ENCODE results near the gene AMBRA1. TPM values are rescaled to one million over a fixed set of nuclear protein-coding genes. Genes with fewer than 3 reads are reported as not detected.

The AMBRA1 gene
- total RNA-seq, 4 donors from 2014 or later: 20.0 to 28.9 (median 26.0) TPM

DNA sequence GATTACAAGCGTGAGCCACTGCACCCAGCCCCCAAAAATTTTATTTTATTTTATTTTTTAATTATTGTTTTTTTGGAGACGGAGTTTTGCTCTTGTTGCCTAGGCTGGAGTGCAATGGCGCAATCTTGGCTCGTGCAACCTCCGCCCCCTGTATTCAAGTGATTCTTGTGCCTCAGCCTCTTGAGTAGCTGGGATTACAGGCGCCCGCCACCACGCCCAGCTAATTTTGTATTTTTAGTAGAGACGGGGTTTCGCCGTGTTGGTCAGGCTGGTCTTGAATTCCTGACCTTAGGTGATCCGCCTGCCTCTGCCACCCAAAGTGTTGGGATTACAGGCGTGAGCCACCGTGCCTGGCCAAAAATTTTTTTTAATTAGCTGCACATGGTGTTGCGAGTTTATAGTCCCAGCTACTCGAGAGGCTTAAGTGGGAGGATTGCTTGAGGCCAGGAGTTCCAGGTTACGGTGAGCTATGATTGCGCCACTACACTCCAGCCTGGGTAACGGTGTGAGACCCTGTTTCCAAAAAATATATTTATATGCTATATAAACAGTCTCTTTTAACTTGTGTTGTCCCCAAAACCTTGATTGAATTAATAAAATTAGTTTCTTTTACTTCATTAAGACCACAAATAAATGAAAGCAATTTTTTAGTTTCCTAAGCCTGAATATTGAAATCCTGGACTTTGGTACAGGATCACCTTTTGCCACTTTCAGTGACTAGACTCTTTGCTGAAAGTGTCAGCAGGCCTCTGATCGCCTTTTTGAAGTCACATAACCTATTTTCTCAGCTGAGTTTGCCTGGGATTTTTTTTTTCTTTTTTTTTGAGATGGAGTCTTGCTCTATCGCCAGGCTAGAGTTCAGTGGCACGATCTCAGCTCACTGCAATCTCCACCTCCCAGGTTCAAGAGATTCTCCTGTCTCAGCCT, 39.7 kb upstream of the AMBRA1 start:
- H3K4me3 ChIP-seq: no peak overlapping the region
- DNase-seq (ENCODE audit: extremely low spot score): no peak
- H3K9me3 ChIP-seq: no peaks in the 10 kb centered on the region
- no peak overlapping the region for H3K27ac ChIP-seq (replicated peaks in 1 of 4)
- 94% methylated on average over 22 of the region's 22 CpGs for WGBS
- peaks cover 23 to 75% (median 56%) of the 10 kb centered on the region in 4 donors for H3K36me3 ChIP-seq
- intact Hi-C loops (cut with DNase I): no loop called here
- peaks cover 0 to 4% (median 0%) of the 10 kb centered on the region in 4 donors for H3K4me1 ChIP-seq
- no peaks in the 10 kb centered on the region for H3K27me3 ChIP-seq
- TF ChIP-seq, protein P1, sequence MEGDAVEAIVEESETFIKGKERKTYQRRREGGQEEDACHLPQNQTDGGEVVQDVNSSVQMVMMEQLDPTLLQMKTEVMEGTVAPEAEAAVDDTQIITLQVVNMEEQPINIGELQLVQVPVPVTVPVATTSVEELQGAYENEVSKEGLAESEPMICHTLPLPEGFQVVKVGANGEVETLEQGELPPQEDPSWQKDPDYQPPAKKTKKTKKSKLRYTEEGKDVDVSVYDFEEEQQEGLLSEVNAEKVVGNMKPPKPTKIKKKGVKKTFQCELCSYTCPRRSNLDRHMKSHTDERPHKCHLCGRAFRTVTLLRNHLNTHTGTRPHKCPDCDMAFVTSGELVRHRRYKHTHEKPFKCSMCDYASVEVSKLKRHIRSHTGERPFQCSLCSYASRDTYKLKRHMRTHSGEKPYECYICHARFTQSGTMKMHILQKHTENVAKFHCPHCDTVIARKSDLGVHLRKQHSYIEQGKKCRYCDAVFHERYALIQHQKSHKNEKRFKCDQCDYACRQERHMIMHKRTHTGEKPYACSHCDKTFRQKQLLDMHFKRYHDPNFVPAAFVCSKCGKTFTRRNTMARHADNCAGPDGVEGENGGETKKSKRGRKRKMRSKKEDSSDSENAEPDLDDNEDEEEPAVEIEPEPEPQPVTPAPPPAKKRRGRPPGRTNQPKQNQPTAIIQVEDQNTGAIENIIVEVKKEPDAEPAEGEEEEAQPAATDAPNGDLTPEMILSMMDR (IDR thresholded peaks at IDR 0.05): no peak
- TF ChIP-seq POLR2A (IDR thresholded peaks at IDR 0.05; ENCODE audit: low read depth) (no peak), POLR2AphosphoS5 (IDR thresholded peaks at IDR 0.05) (no peak), EP300 (IDR thresholded peaks at IDR 0.05) (no peak)

DNA sequence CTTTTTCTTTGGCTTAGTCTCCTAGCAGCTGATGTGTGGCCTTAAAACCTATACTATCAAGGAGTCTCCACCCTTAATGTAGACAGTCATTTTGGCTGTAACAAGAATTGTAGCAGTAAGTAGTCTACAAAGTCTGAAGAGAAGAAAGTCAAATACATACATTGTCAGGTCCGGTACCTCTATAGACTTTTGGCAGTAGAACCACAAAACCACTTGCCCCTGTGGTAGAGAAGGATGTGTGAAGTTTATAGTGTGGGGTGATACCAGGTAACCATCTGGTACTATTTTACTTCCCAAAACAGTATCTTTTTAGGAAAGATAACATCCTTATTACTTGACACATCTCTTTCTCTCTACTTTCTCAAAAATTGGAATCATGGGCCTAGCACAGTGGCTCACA, 38.7 kb upstream of the AMBRA1 start:
- Histone ChIP-seq H3K36me3 (peaks cover 20 to 75% (median 60%) of the 10 kb centered on the region in 4 donors), H3K4me1 (peaks cover 0 to 4% (median 0%) of the 10 kb centered on the region in 4 donors)
- WGBS: 95% methylated on average over 1 of the region's 1 CpG

DNA sequence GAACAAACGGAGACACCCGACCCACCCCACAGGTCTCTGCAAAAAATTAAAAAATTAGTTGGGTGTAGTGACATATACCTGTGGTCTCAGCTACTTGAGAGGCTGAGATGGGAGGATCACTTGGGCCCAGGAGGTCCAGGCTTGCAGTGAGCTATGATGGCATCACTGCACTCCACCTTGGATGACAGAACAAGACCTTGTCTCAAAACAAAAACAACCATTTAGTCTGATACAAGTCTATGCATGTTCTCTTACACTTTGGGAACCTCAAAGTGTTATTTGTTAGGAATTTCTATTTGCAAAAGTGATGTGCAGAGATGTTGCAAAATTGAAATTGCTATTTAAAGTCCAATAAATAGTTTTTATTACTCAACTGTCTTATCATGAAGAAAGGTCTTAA, 37.9 kb upstream of the AMBRA1 start:
- no peaks in the 10 kb centered on the region for H3K9me3 ChIP-seq
- no peak for TF ChIP-seq POLR2AphosphoS5 (IDR thresholded peaks at IDR 0.05)
- no peak for TF ChIP-seq POLR2A (IDR thresholded peaks at IDR 0.05; ENCODE audit: low read depth)
- TF ChIP-seq, protein P1 (IDR thresholded peaks at IDR 0.05): no peak
- TF ChIP-seq EP300 (IDR thresholded peaks at IDR 0.05): no peak
- intact Hi-C loops (cut with DNase I): no loop called here
- H3K4me1 ChIP-seq: peaks cover 0 to 4% (median 0%) of the 10 kb centered on the region in 4 donors
- no peaks in the 10 kb centered on the region for H3K27me3 ChIP-seq
- no peak for DNase-seq (ENCODE audit: extremely low spot score)
- no peak overlapping the region for H3K4me3 ChIP-seq
- peaks cover 20 to 78% (median 65%) of the 10 kb centered on the region in 4 donors for H3K36me3 ChIP-seq
- H3K27ac ChIP-seq (replicated peaks in 1 of 4): no peak overlapping the region
- WGBS: 100% methylated on average over 2 of the region's 2 CpGs

More for the DNA sequence above, 38.7 kb upstream of the AMBRA1 start:
- Histone ChIP-seq H3K9me3 (no peaks in the 10 kb centered on the region), H3K27me3 (no peaks in the 10 kb centered on the region), H3K27ac (replicated peaks in 1 of 4) (no peak overlapping the region), H3K4me3 (no peak overlapping the region)
- TF ChIP-seq POLR2A (IDR thresholded peaks at IDR 0.05; ENCODE audit: low read depth) (no peak), EP300 (IDR thresholded peaks at IDR 0.05) (no peak), POLR2AphosphoS5 (IDR thresholded peaks at IDR 0.05) (no peak)
- TF ChIP-seq, protein P1 (IDR thresholded peaks at IDR 0.05): no peak
- intact Hi-C loops (cut with DNase I): no loop called here
- DNase-seq (ENCODE audit: extremely low spot score): no peak

DNA sequence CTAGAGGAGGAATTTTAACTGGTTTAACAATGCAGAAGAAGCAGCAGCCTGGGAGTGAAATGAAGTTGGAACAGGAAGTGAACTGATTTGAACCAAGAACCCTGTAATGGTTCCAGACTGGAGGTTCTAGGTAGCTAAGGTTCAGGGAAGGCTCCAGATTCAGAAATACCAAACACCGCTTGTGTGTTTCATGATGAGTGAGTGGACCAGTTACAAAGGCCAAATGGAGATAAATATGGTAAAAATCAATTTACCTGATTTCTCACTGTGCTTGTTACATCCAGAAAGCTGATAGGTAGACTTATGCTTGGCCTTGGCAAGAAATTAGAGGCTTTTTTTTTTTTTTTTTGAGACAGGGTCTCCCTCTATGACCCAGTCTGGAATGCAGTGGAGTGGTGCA, 36.4 kb upstream of the AMBRA1 start:
- no peaks in the 10 kb centered on the region for H3K27me3 ChIP-seq
- no peak overlapping the region for H3K4me3 ChIP-seq
- H3K36me3 ChIP-seq: peaks cover 20 to 81% (median 67%) of the 10 kb centered on the region in 4 donors
- no peak for DNase-seq (ENCODE audit: extremely low spot score)
- H3K27ac ChIP-seq (replicated peaks in 1 of 4): no peak overlapping the region
- no peaks in the 10 kb centered on the region for H3K9me3 ChIP-seq
- intact Hi-C loops (cut with DNase I): no loop called here
- TF ChIP-seq EP300 (IDR thresholded peaks at IDR 0.05) (no peak), POLR2A (IDR thresholded peaks at IDR 0.05; ENCODE audit: low read depth) (no peak), POLR2AphosphoS5 (IDR thresholded peaks at IDR 0.05) (no peak)
- TF ChIP-seq, protein P1 (IDR thresholded peaks at IDR 0.05): no peak
- H3K4me1 ChIP-seq: peaks cover 0 to 4% (median 0%) of the 10 kb centered on the region in 4 donors
- 100% methylated on average over 1 of the region's 1 CpG for WGBS
